GM10266 (cell line): ENCODE data around the gene SEC14L3.

Experiments used
- DNase-seq: peaks from one replicate; pipeline ENCODE4 v3.0.0; 2012; ENCODE audit errors: extremely low spot score
- TF ChIP-seq, protein P1 (sequence below): IDR thresholded peaks from 2 replicates; pipeline ENCODE4 v1.5.1; 2012; ENCODE audit warnings: mild to moderate bottlenecking, low read depth; ENCODE audit not compliant: control insufficient read depth, insufficient read depth; ENCODE audit errors: missing control alignments

Gene SEC14L3

DNA sequence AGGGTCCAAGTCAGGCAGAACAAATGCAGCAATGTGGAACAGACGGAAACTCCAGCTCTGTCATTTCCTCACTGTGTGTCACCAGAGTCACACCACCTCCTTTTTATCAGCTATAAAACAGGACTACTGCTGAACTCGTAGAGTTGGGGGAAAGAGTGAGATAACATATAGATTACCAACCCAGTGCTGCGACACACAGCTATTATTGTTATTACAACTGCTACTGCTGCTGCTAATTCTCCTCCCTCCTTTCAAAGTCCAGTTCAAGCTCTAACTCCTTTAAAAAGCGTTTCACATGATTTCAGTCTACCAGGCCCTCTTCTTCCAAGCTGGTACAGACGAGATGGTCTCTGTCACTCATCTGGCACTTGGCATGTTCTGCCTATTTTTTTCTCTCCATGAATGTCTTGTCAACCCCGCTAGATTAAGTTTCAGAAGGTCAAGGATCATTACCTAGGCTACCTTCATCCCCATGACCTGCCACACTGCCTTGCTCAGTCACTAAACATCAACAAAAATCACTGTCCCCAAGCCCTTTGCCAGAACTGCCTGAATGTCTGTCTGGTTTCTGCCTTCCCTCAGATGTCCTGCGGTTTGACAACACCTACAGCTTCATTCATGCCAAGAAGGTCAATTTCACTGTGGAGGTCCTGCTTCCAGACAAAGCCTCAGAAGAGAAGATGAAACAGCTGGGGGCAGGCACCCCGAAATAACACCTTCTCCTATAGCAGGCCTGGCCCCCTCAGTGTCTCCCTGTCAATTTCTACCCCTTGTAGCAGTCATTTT, 49.9 kb downstream of the SEC14L3 start:
- TF ChIP-seq, protein P1, sequence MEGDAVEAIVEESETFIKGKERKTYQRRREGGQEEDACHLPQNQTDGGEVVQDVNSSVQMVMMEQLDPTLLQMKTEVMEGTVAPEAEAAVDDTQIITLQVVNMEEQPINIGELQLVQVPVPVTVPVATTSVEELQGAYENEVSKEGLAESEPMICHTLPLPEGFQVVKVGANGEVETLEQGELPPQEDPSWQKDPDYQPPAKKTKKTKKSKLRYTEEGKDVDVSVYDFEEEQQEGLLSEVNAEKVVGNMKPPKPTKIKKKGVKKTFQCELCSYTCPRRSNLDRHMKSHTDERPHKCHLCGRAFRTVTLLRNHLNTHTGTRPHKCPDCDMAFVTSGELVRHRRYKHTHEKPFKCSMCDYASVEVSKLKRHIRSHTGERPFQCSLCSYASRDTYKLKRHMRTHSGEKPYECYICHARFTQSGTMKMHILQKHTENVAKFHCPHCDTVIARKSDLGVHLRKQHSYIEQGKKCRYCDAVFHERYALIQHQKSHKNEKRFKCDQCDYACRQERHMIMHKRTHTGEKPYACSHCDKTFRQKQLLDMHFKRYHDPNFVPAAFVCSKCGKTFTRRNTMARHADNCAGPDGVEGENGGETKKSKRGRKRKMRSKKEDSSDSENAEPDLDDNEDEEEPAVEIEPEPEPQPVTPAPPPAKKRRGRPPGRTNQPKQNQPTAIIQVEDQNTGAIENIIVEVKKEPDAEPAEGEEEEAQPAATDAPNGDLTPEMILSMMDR: no peak
- no peak for DNase-seq

DNA sequence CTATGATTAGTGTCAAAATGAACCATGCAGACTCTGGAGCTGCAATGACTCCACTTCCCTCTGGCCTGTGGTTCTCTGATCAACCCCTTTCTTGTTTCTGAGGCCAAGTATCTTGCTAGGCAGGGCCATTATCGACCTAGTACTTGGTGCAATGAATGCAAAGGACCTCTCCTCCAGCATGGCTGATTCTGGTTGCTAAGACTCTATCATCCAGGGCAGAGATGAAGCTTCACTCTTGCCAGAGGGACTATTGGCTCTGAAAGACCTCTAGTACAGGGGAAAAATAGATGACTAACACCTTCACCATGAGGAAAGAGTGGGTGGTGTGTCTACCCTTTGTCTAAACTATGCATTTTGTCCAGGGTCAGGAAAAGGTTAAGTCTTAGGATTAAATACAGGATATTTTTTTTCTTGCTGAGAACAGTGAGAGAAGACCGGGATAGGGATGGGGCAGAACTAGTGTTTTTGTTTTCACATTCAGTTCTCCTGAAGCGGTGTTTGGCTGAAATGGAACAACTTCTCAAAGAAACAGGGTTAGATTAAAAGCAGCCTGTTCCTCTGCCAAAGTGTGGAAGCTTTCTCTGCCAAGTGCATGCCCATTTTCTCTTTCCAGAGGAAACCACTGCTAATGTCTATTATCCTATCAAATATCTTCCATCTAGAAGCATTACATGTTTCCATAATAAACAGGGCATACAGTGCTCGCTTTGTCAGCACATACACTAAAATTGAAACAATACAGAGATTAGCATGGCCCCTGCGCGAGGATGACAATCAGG, 51.3 kb downstream of the SEC14L3 start:
- DNase-seq: no peak
- TF ChIP-seq, protein P1: no peak

DNA sequence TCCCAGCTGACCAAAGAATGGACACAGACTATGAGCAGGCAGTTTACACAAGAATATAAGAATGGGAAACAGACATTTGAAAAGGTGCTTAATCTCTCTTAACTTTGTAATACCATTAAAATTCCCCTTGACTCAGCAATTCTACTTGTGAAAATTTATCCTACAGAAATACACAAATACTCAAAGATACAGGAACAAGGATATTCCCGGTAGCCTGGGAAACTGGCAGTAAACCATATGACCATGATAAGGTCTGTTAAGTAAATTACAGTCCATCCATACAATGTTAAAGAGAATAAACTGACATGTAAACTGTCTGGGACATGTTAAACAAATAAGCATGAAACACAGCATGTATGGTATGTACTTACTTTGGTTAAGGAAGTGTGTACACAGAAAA, 55.0 kb downstream of the SEC14L3 start:
- no peak for DNase-seq
- TF ChIP-seq, protein P1: no peak

DNA sequence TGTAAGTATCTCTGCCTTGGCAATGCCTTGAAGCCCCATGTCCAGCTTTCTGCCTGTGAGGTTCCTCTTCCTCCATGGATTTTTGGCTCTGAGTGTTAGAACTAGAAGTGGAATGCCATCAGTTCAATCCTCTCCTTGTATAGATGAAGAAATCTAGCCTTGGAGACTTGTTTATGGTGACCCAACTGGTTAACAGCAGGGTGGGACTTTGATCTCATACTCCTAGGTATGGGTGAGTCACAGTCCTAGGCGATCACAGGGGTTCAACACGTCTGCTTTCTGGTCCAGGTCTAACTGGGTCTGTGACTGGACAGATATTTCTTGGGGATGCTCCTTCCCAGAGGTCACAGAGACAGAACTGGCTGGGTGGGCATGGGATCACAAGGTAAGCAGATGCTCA, 55.4 kb downstream of the SEC14L3 start:
- TF ChIP-seq, protein P1: no peak
- DNase-seq: no peak

DNA sequence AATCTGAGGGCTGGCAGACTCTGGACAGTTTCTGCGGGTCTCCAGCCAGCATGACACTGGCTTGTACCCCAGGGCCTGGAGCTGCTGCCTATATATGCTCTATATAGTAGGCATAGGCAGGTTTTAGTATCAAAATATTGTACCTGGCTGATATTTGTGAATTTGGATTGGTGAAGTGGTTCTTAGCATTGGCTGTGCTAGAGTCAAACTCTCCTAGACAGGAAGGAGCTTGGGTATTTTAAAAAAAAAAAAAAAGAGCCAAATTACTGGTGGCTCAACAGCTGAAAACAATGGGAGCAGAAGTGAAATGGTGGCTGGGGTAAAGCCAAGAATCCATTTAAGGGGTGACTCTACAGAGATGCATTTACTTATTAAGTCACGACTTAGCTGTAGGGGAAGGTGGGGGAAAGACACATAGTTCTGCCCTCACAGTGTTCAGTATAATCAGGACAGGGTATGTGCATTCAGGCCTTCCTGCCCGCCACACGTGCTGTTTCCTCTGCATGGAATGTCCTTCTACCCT, 57.2 kb downstream of the SEC14L3 start:
- DNase-seq: no peak
- TF ChIP-seq, protein P1: no peak

DNA sequence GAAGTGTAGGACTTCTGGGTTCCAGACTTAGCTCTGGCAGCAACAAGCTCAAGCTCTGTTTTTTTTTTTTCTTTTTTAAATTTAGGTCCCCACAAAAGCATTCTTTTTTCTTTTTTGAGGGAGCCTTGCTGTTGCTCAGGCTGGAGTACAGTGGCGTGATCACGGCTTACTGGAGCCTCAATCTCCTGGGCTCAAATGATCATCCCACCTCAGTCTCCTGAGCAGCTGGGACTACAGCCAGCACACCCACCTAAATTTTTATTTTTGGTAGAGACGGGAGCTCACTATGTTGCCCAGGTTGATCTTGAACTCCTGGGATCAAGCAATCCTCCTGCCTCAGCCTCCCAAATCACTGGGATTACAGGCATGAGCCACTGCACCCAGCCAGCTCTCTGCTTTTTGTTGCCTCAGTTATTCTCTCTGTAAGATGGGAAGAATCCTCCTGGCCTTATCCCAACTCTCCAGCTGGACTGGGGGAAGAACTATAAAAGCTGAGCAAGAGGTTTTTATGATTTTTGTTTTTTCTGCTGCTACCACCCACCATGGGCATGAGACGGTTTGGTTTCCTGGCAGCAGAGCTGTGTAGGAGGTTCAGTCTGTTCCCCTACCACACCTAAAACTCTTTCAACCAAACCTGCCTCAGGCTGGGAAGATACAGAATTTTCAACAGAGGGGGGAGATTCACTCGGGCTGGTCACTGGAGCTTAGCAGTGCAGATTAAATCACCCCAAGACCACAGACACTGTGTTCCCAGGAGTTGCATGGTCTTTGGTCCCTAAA, 57.9 kb downstream of the SEC14L3 start:
- TF ChIP-seq, protein P1: no peak
- no peak for DNase-seq
